HCT116 (cell line): ENCODE measurements around the gene ALDH6A1. TPM values are rescaled to one million over a fixed set of nuclear protein-coding genes. Genes with fewer than 3 reads are reported as not detected.

Source experiments
- ATAC-seq: fragments of 200-7000 bp; cut with Tn5 transposase; 2 replicates; pipeline ENCODE4 v1.9.1; 2020; ENCODE audit warnings: mild to moderate bottlenecking, moderate library complexity
- BruUV-seq: library from RNA; stranded (reverse); fragments of 400-500 nt; replicated peaks from 2 replicates; lab custom pipeline; 2021; lab: Mats Ljungman, UMichigan
- CTCF ChIA-PET: fragments of 300-600 bp; sonication (Branson Sonifier 250); formaldehyde crosslinking; loops from one replicate; lab custom pipeline; 2021; ENCODE audit warnings: antibody characterized with exemption; lab: Charles Lee
- POLR2A ChIA-PET: fragments of 300-600, 350-600 bp; sonication (Branson Sonifier 250); formaldehyde crosslinking; loops from one replicate; lab custom pipeline; 2021; ENCODE audit warnings: antibody characterized with exemption; lab: Charles Lee
- RAD21 ChIA-PET, 2 experiments: fragments of 300-600 bp; sonication (Branson Sonifier 250); formaldehyde crosslinking; loops; one replicate each; lab custom pipeline; 2023; ENCODE audit warnings: low total read pairs in 2 of 2; ENCODE audit not compliant: uncharacterized antibody in 2 of 2, unreplicated experiment in 2 of 2, low non-redundant PET in 1 of 2; lab: Charles Lee
- DNase-seq: peaks from one replicate; pipeline ENCODE4 v3.0.0-alpha.2; 2010; ENCODE audit warnings: low read depth, low spot score
- H2AFZ ChIP-seq: fragments of 200-600 bp; shearing (Covaris generic), sonication (generic); 2 replicates; pipeline ENCODE4 v1.6.1; 2017; ENCODE audit warnings: low read depth, mixed run types, mixed read lengths, antibody characterized with exemption, low read length; ENCODE audit not compliant: poor library complexity, severe bottlenecking
- H3K27ac ChIP-seq: 2 replicates; pipeline ENCODE4 v1.5.1; 2012; ENCODE audit warnings: low read depth, low read length
- H3K27me3 ChIP-seq: fragments of 200-600 bp; sonication (generic); 2 replicates; pipeline ENCODE4 v1.6.1; 2016; ENCODE audit warnings: mixed run types, low read length, mixed read lengths; ENCODE audit not compliant: insufficient read depth
- H3K36me3 ChIP-seq, 2 experiments: fragments of 200-500 bp in 1 of 2; fragments of 200-600 bp in 1 of 2; sonication (Bioruptor generic) in 1 of 2; sonication (generic) in 1 of 2; 2 replicates each; pipeline versions ENCODE4 v1.5.1 to v1.6.1; 2014 to 2016; ENCODE audit warnings: low read length in 2 of 2, inconsistent platforms in 1 of 2, mixed read lengths in 1 of 2, mixed run types in 1 of 2; ENCODE audit not compliant: insufficient read depth in 2 of 2, control insufficient read depth in 1 of 2
- H3K4me1 ChIP-seq, 2 experiments: fragments of 200-600 bp in 1 of 2; sonication (generic) in 1 of 2; 2 replicates each; pipeline versions ENCODE4 v1.5.1 to v1.6.1; 2012 to 2017; ENCODE audit warnings: low read length in 2 of 2, inconsistent platforms in 1 of 2, mild to moderate bottlenecking in 1 of 2, mixed read lengths in 1 of 2, mixed run types in 1 of 2, moderate library complexity in 1 of 2; ENCODE audit not compliant: insufficient read depth in 2 of 2, control insufficient read depth in 1 of 2
- H3K4me2 ChIP-seq: fragments of 200-600 bp; sonication (generic); 2 replicates; pipeline ENCODE4 v1.6.1; 2017; ENCODE audit warnings: mixed run types, low read length, mixed read lengths
- H3K4me3 ChIP-seq, 2 experiments: fragments of 200-600 bp in 1 of 2; sonication (generic) in 1 of 2; replicated peaks in 1 of 2; 2 replicates each; pipeline ENCODE4 v1.5.1; 2011 to 2016; ENCODE audit warnings: low read length in 2 of 2, control low read depth in 1 of 2, low read depth in 1 of 2, mild to moderate bottlenecking in 1 of 2, mixed read lengths in 1 of 2, mixed run types in 1 of 2
- H3K79me2 ChIP-seq: fragments of 200-600 bp; sonication (generic); 2 replicates; pipeline ENCODE4 v1.6.1; 2017; ENCODE audit warnings: mild to moderate bottlenecking, mixed run types, low read length, moderate library complexity, mixed read lengths; ENCODE audit not compliant: insufficient read depth
- H3K9ac ChIP-seq: fragments of 200-600 bp; sonication (generic); 2 replicates; pipeline ENCODE4 v1.6.1; 2016; ENCODE audit warnings: low read length, mixed read lengths
- H3K9me2 ChIP-seq: fragments of 200-600 bp; sonication (generic), shearing (Covaris generic); 2 replicates; pipeline ENCODE4 v1.6.1; 2017; ENCODE audit warnings: mixed run types, mild to moderate bottlenecking, moderate library complexity; ENCODE audit not compliant: insufficient read depth
- H3K9me3 ChIP-seq, 2 experiments: fragments of 200-500 bp in 1 of 2; fragments of 200-600 bp in 1 of 2; sonication (Bioruptor generic) in 1 of 2; sonication (generic) in 1 of 2; 2 replicates each; pipeline ENCODE4 v1.6.1; 2014 to 2017; ENCODE audit warnings: low read length in 2 of 2, mixed read lengths in 2 of 2, inconsistent platforms in 1 of 2, low read depth in 1 of 2, mild to moderate bottlenecking in 1 of 2, mixed run types in 1 of 2, moderate library complexity in 1 of 2; ENCODE audit not compliant: control insufficient read depth in 1 of 2, insufficient read depth in 1 of 2
- H4K20me1 ChIP-seq: fragments of 200-600 bp; sonication (generic), shearing (Covaris generic); 2 replicates; pipeline ENCODE4 v1.6.1; 2017; ENCODE audit warnings: mixed run types, mild to moderate bottlenecking, moderate library complexity; ENCODE audit not compliant: insufficient read depth
- CTCF ChIP-seq, 3 experiments: fragments of 200-600 bp in 1 of 3; sonication (generic) in 1 of 3; IDR thresholded peaks in 2 of 3; conservative IDR thresholded peaks in 1 of 3; 2 replicates each; pipeline ENCODE4 v1.5.1; 2012 to 2017; ENCODE audit warnings: low read depth in 2 of 3, low read length in 2 of 3, antibody characterized with exemption in 1 of 3, borderline replicate concordance in 1 of 3, control low read depth in 1 of 3, mild to moderate bottlenecking in 1 of 3, mixed read lengths in 1 of 3, mixed run types in 1 of 3, moderate library complexity in 1 of 3; ENCODE audit not compliant: insufficient read depth in 1 of 3
- EZH2phosphoT487 ChIP-seq: fragments of 200-600 bp; IDR thresholded peaks from 2 replicates; pipeline ENCODE4 v1.6.1; 2018; ENCODE audit warnings: antibody characterized with exemption, borderline replicate concordance
- FOSL1 ChIP-seq: IDR thresholded peaks from 2 replicates; pipeline ENCODE4 v1.6.1; 2012; ENCODE audit warnings: low read depth
- JUND ChIP-seq: IDR thresholded peaks from 2 replicates; pipeline ENCODE4 v1.6.1; 2012
- POLR2AphosphoS5 ChIP-seq: IDR thresholded peaks from 2 replicates; pipeline ENCODE4 v1.6.1; 2011; ENCODE audit warnings: mild to moderate bottlenecking, low read depth, low read length, moderate library complexity
- RAD21 ChIP-seq: IDR thresholded peaks from 2 replicates; pipeline ENCODE4 v1.6.1; 2012; ENCODE audit warnings: low read depth, mild to moderate bottlenecking
- ZBTB33 ChIP-seq: IDR thresholded peaks from 2 replicates; pipeline ENCODE4 v1.6.1; 2011; ENCODE audit warnings: mild to moderate bottlenecking, low read length, moderate library complexity; ENCODE audit not compliant: insufficient replicate concordance; ENCODE audit errors: extremely low read depth
- intact Hi-C: fragments of 100-400 bp; cut with micrococcal nuclease; formaldehyde crosslinking; loops from 2 replicates; pipeline ENCODE4 v1.10.0; 2022
- total RNA-seq: library from RNA; stranded (reverse); gene quantifications from one replicate; pipeline ENCODE4 v1.2.1, GENCODE V29; 2021; ENCODE audit not compliant: unreplicated experiment

ALDH6A1 gene
- total RNA-seq, 1 experiment from 2014 or later: 15.6 TPM

- Histone ChIP-seq H4K20me1 (no peaks in the 10 kb centered on the region), H3K9me2 (no peaks in the 10 kb centered on the region), H3K9me3 (no peaks in the 10 kb centered on the region), H3K4me2 (no peak overlapping the region), H3K27ac (no peak overlapping the region), H2AFZ (peak overlapping the region; percentile 33), H3K27me3 (no peaks in the 10 kb centered on the region), H3K4me3 (no peak overlapping the region), H3K9ac (no peak overlapping the region), H3K79me2 (no peaks in the 10 kb centered on the region), H3K36me3 (no peaks in the 10 kb centered on the region), H3K4me1 (no peaks in the 10 kb centered on the region)
- TF ChIP-seq JUND (no peak), CTCF (IDR thresholded peaks at IDR 0.05 in 2 of 3, conservative IDR thresholded peaks at IDR 0.05 in 1 of 3; ENCODE audit: borderline replicate concordance in 1 of 3, insufficient read depth in 1 of 3, low read depth in 2 of 3, low read length in 2 of 3) (peak; percentile 46 to 78 (median 55); a peak in 5 of 6 replicates), FOSL1 (0 out of 2 replicates have a peak, but pooled peaks have one; percentile 19), POLR2AphosphoS5 (no peak), EZH2phosphoT487 (no peak), RAD21 (peak; percentile 77), ZBTB33 (no peak)
- RAD21 ChIA-PET: no interaction called here
- BruUV-seq: no TSS peak
- POLR2A ChIA-PET: no interaction called here
- ATAC-seq (peak; percentile 79), DNase-seq (no peak)
- intact Hi-C loops: loop anchor here (1.0 kb wide), 1 partner anchor 310 kb away; no protein-coding TSS in a partner anchor
- CTCF ChIA-PET: interaction anchor here (1.2 kb wide), 1 partner anchor 309 kb away, joined by 4 read pairs; no protein-coding TSS in a partner anchor
These were observed 46.0 kb downstream of the ALDH6A1 start for GRCh38 chr14:74038020-74038859.
